H1 (cell line): ENCODE measurements around the gene KRT12. TPM values are rescaled to one million over a fixed set of nuclear protein-coding genes. Genes with fewer than 3 reads are reported as not detected.

ENCODE experiments used
- CTCF ChIA-PET: fragments of 300-600 bp; sonication (Branson Sonifier 250); formaldehyde crosslinking; loops from one replicate; lab custom pipeline; 2021; ENCODE audit not compliant: partially characterized antibody; lab: Charles Lee
- POLR2A ChIA-PET: fragments of 300-600 bp; sonication (Branson Sonifier 250); formaldehyde crosslinking; loops from one replicate; lab custom pipeline; 2021; ENCODE audit warnings: inconsistent platforms; ENCODE audit not compliant: partially characterized antibody; lab: Charles Lee
- DNase-seq, 2 experiments: peaks; one replicate each; pipeline versions ENCODE4 v3.0.0 to v3.0.0-alpha.2; 2010 to 2022; ENCODE audit warnings: low spot score in 2 of 2, low read depth in 1 of 2, mixed read lengths in 1 of 2
- FAIRE-seq: peaks from 2 replicates; lab custom pipeline; 2011; peaks lifted over from hg19 to GRCh38; lab: Jason Lieb, UNC
- H2AFZ ChIP-seq: 2 replicates; pipeline ENCODE4 v1.8.1; 2012; ENCODE audit warnings: low read length, inconsistent platforms
- H2AK5ac ChIP-seq: 2 replicates; pipeline ENCODE4 v1.6.1; 2013; ENCODE audit warnings: low read depth, low read length
- H2BK120ac ChIP-seq: replicated peaks from 2 replicates; pipeline ENCODE3; 2013; ENCODE audit warnings: low read depth, low read length, inconsistent platforms
- H2BK12ac ChIP-seq: 2 replicates; pipeline ENCODE4 v1.6.1; 2013; ENCODE audit warnings: low read depth, low read length
- H2BK15ac ChIP-seq: 2 replicates; pipeline ENCODE4 v1.6.1; 2013; ENCODE audit warnings: low read length
- H2BK20ac ChIP-seq: 2 replicates; pipeline ENCODE4 v1.6.1; 2013; ENCODE audit warnings: low read length
- H2BK5ac ChIP-seq: 2 replicates; pipeline ENCODE4 v1.6.1; 2013; ENCODE audit warnings: low read depth, low read length
- H3K14ac ChIP-seq: 2 replicates; pipeline ENCODE4 v1.6.1; 2013; ENCODE audit warnings: inconsistent platforms; ENCODE audit not compliant: insufficient read length
- H3K18ac ChIP-seq: 2 replicates; pipeline ENCODE4 v1.6.1; 2013; ENCODE audit warnings: low read length; ENCODE audit errors: extremely low read depth
- H3K23ac ChIP-seq: 2 replicates; pipeline ENCODE4 v1.6.1; 2013; ENCODE audit warnings: inconsistent platforms; ENCODE audit not compliant: insufficient read length
- H3K23me2 ChIP-seq: 2 replicates; pipeline ENCODE4 v1.6.1; 2013; ENCODE audit warnings: low read depth, low read length
- H3K27ac ChIP-seq: 2 replicates; pipeline ENCODE4 v1.6.1; 2011; ENCODE audit warnings: low read depth, low read length, inconsistent platforms
- H3K27me3 ChIP-seq, 4 experiments: replicated peaks in 1 of 4; 1 replicate in 1 of 4; 2 replicates in 3 of 4; pipeline versions ENCODE4 v1.6.1 to v1.8.1; 2011 to 2013; ENCODE audit warnings: low read length in 3 of 4, mild to moderate bottlenecking in 3 of 4, inconsistent platforms in 2 of 4, mixed read lengths in 2 of 4, moderate library complexity in 1 of 4; ENCODE audit not compliant: control insufficient read depth in 3 of 4, insufficient read depth in 3 of 4; ENCODE audit errors: extremely low read depth in 1 of 4
- H3K36me3 ChIP-seq, 4 experiments: 2 replicates each; pipeline versions ENCODE4 v1.6.1 to v1.8.1; 2011 to 2013; ENCODE audit warnings: mild to moderate bottlenecking in 4 of 4, low read length in 3 of 4, moderate library complexity in 2 of 4, control low read depth in 1 of 4, inconsistent platforms in 1 of 4; ENCODE audit not compliant: insufficient read depth in 4 of 4, control insufficient read depth in 2 of 4
- H3K4ac ChIP-seq: replicated peaks from 2 replicates; pipeline ENCODE3; 2013; ENCODE audit warnings: low read length, low read depth, mixed read lengths, inconsistent platforms; ENCODE audit not compliant: insufficient read length
- H3K4me1 ChIP-seq, 4 experiments: replicated peaks in 1 of 4; 1 replicate in 1 of 4; 2 replicates in 3 of 4; pipeline versions ENCODE4 v1.6.1 to v1.8.1; 2011 to 2013; ENCODE audit warnings: low read length in 3 of 4, inconsistent platforms in 2 of 4, mixed read lengths in 1 of 4; ENCODE audit not compliant: insufficient read depth in 4 of 4, control insufficient read depth in 3 of 4
- H3K4me2 ChIP-seq, 2 experiments: 2 replicates each; pipeline versions ENCODE4 v1.6.1 to v1.8.1; 2011 to 2013; ENCODE audit warnings: low read depth in 2 of 2, low read length in 2 of 2, control low read depth in 1 of 2, inconsistent platforms in 1 of 2, mild to moderate bottlenecking in 1 of 2; ENCODE audit not compliant: insufficient read depth in 1 of 2
- H3K4me3 ChIP-seq, 4 experiments: fragments of 200-600, 300-600 bp in 1 of 4; sonication (generic), shearing (Covaris generic), sonication (Bioruptor Twin) in 1 of 4; 2 replicates each; pipeline versions ENCODE4 v1.5.1 to v1.8.1; 2011 to 2016; ENCODE audit warnings: low read length in 4 of 4, low read depth in 3 of 4, control low read depth in 2 of 4, inconsistent platforms in 2 of 4, mild to moderate bottlenecking in 2 of 4, mixed read lengths in 1 of 4, moderate library complexity in 1 of 4; ENCODE audit not compliant: insufficient read depth in 2 of 4; ENCODE audit errors: extremely low read depth in 1 of 4
- H3K56ac ChIP-seq: replicated peaks from 2 replicates; pipeline ENCODE3; 2013; ENCODE audit warnings: low read depth, mild to moderate bottlenecking, mixed read lengths, low read length, inconsistent platforms; ENCODE audit not compliant: insufficient read length
- H3K79me1 ChIP-seq: 2 replicates; pipeline ENCODE4 v1.6.1; 2013; ENCODE audit warnings: low read depth, low read length, control low read depth
- H3K79me2 ChIP-seq, 2 experiments: 2 replicates each; pipeline versions ENCODE4 v1.6.1 to v1.8.1; 2012 to 2013; ENCODE audit warnings: low read length in 2 of 2, mild to moderate bottlenecking in 2 of 2, inconsistent platforms in 1 of 2; ENCODE audit not compliant: insufficient read depth in 2 of 2, control insufficient read depth in 1 of 2
- H3K9ac ChIP-seq, 4 experiments: replicated peaks in 1 of 4; 1 replicate in 1 of 4; 2 replicates in 3 of 4; pipeline versions ENCODE4 v1.6.1 to v1.8.1; 2011 to 2013; ENCODE audit warnings: low read depth in 3 of 4, low read length in 3 of 4, control low read depth in 2 of 4, mild to moderate bottlenecking in 2 of 4, moderate library complexity in 2 of 4, inconsistent platforms in 1 of 4; ENCODE audit errors: extremely low read depth in 1 of 4
- H3K9me3 ChIP-seq, 2 experiments: 2 replicates each; pipeline versions ENCODE4 v1.6.1 to v1.8.1; 2012 to 2013; ENCODE audit warnings: mild to moderate bottlenecking in 2 of 2, moderate library complexity in 2 of 2, control low read depth in 1 of 2, inconsistent platforms in 1 of 2, low read depth in 1 of 2, low read length in 1 of 2, mixed read lengths in 1 of 2; ENCODE audit not compliant: insufficient read depth in 2 of 2
- H4K20me1 ChIP-seq, 2 experiments: replicated peaks in 1 of 2; 2 replicates each; pipeline versions ENCODE3 to v1.8.1; 2011 to 2013; ENCODE audit warnings: inconsistent platforms in 2 of 2, low read length in 2 of 2, mild to moderate bottlenecking in 1 of 2; ENCODE audit not compliant: insufficient read depth in 2 of 2, control insufficient read depth in 1 of 2
- H4K5ac ChIP-seq: 2 replicates; pipeline ENCODE4 v1.6.1; 2013; ENCODE audit warnings: low read length, low read depth, mixed read lengths, inconsistent platforms; ENCODE audit not compliant: insufficient read length
- H4K8ac ChIP-seq: 2 replicates; pipeline ENCODE4 v1.8.0; 2013; ENCODE audit warnings: mild to moderate bottlenecking, moderate library complexity, low read length, inconsistent platforms; ENCODE audit not compliant: insufficient read depth; ENCODE audit errors: extremely low read depth
- H4K91ac ChIP-seq: replicated peaks from 2 replicates; pipeline ENCODE3; 2013; ENCODE audit warnings: low read length, mixed read lengths, inconsistent platforms; ENCODE audit not compliant: insufficient read length
- ASH2L ChIP-seq: fragments of 200-600, 300-600 bp; sonication (generic); IDR thresholded peaks from one replicate; pipeline ENCODE4 v1.7.1; 2017; ENCODE audit warnings: low read length
- CTCF ChIP-seq, 3 experiments: IDR thresholded peaks; 1 replicate in 2 of 3; 2 replicates in 1 of 3; pipeline versions ENCODE4 v1.5.1 to v1.6.1; 2011; ENCODE audit warnings: low read length in 3 of 3, mild to moderate bottlenecking in 3 of 3, inconsistent platforms in 2 of 3, low read depth in 1 of 3, moderate library complexity in 1 of 3; ENCODE audit not compliant: insufficient read depth in 1 of 3; ENCODE audit errors: control extremely low read depth in 1 of 3
- GABPA ChIP-seq: IDR thresholded peaks from 2 replicates; pipeline ENCODE4 v1.6.1; 2011; ENCODE audit warnings: mild to moderate bottlenecking, low read length, moderate library complexity, borderline replicate concordance; ENCODE audit not compliant: insufficient read depth
- JUND ChIP-seq: IDR thresholded peaks from 2 replicates; pipeline ENCODE4 v1.6.1; 2011; ENCODE audit warnings: mild to moderate bottlenecking, improper control_type of control experiment, low read length
- PHF8 ChIP-seq: fragments of 200-600 bp; sonication (generic); conservative IDR thresholded peaks from 2 replicates; pipeline ENCODE4 v1.7.1; 2012; ENCODE audit warnings: low read depth, mild to moderate bottlenecking, inconsistent platforms, low read length, moderate library complexity
- RXRA ChIP-seq: IDR thresholded peaks from 2 replicates; pipeline ENCODE4 v1.6.1; 2011; ENCODE audit warnings: low read depth, mild to moderate bottlenecking, low read length, moderate library complexity; ENCODE audit not compliant: insufficient read depth
- SIX5 ChIP-seq: IDR thresholded peaks from 2 replicates; pipeline ENCODE4 v1.6.1; 2011; ENCODE audit warnings: mild to moderate bottlenecking, low read depth, low read length
- SP1 ChIP-seq: IDR thresholded peaks from 2 replicates; pipeline ENCODE4 v1.6.1; 2011; ENCODE audit warnings: low read depth, low read length
- SUZ12 ChIP-seq: fragments of 200-600 bp; sonication (generic); IDR thresholded peaks from 2 replicates; pipeline ENCODE4 v1.6.1; 2012; ENCODE audit warnings: mild to moderate bottlenecking, inconsistent platforms, low read length, moderate library complexity, mixed read lengths
- WGBS, 2 experiments: shearing (Covaris generic) in 1 of 2; methylation state at CpG; one replicate each; pipeline versions ENCODE4 v1.1.6 to v1.1.7; 2013 to 2015; ENCODE audit warnings: low lambda C conversion rate in 2 of 2, mixed read lengths in 2 of 2, inconsistent platforms in 1 of 2, low coverage in 1 of 2, missing lambda C conversion rate in 1 of 2; ENCODE audit not compliant: insufficient replicate concordance in 2 of 2, insufficient coverage in 1 of 2, insufficient read length in 1 of 2; ENCODE audit errors: extremely low coverage in 1 of 2, missing lambda C conversion rate in 1 of 2; 5-methylcytosine and 5-hydroxymethylcytosine counted together
- polyA plus RNA-seq, 7 experiments: library from polyadenylated mRNA; depleted of rRNA in 3 of 7; stranded (reverse) in 5 of 7; unstranded in 2 of 7; fragments of >200 nt in 5 of 7; fragments of 200-250 nt in 2 of 7; gene quantifications; 1 replicate in 5 of 7; 2 replicates in 1 of 7; 4 replicates in 1 of 7; pipeline versions ENCODE4 v1.2.1 to v1.2.3, GENCODE V29; 2011 to 2013; ENCODE audit warnings: missing spikeins in 2 of 7, mixed read lengths in 2 of 7
- total RNA-seq: library from RNA; stranded (reverse); fragmentation: NEBNext Ultra II Directional; extraction: Animal tissue kit (Norgen Biotek cat#: 25700); gene quantifications from 2 replicates; pipeline ENCODE4 v1.2.1, GENCODE V29; 2021

The KRT12 gene
- total and polyA plus RNA-seq, 2 of the 8 experiments (the other 6 are each of a cell fraction or from before 2014, with no cell fraction given): not detected

GRCh38 chr17:40841246-40841645 lies 25.8 kb downstream of the KRT12 start:
- Histone ChIP-seq H3K4me2 (no peak overlapping the region), H4K8ac (no peak overlapping the region), H2BK15ac (no peak overlapping the region), H4K91ac (no peak overlapping the region), H3K14ac (no peak overlapping the region), H3K4ac (no peak overlapping the region), H3K27me3 (peaks cover 0 to 1% (median 0%) of the 10 kb centered on the region in 4 experiments; a peak in 1 of 7 replicates), H4K20me1 (no peaks in the 10 kb centered on the region), H3K79me1 (no peaks in the 10 kb centered on the region), H2AK5ac (no peak overlapping the region), H3K23ac (no peak overlapping the region), H3K4me1 (no peaks in the 10 kb centered on the region; a peak in 1 of 7 replicates), H3K23me2 (no peaks in the 10 kb centered on the region), H3K18ac (no peak overlapping the region), H2AFZ (no peak overlapping the region), H3K4me3 (no peak overlapping the region), H2BK12ac (no peak overlapping the region), H3K79me2 (no peaks in the 10 kb centered on the region), H3K36me3 (no peaks in the 10 kb centered on the region), H3K9me3 (no peaks in the 10 kb centered on the region), H2BK20ac (no peak overlapping the region), H2BK120ac (no peak overlapping the region), H3K9ac (no peak overlapping the region), H3K56ac (no peak overlapping the region), H2BK5ac (no peak overlapping the region), H4K5ac (no peak overlapping the region), H3K27ac (no peak overlapping the region)
- 77% methylated on average over 3 of the region's 3 CpGs; no CpG with 5 or more reads in 1 of the 2 experiments for WGBS, 2 experiments
- FAIRE-seq: no peak
- ChIA-PET POLR2A (no interaction called here), CTCF (interaction anchor here (1.0 to 2.3 kb wide), 2 partner anchors 11 to 15 kb away, joined by 4 to 7 read pairs; no protein-coding TSS in a partner anchor)
- no peak for TF ChIP-seq CTCF (IDR thresholded peaks at IDR 0.05; ENCODE audit: control extremely low read depth in 1 of 3, insufficient read depth in 1 of 3, low read depth in 1 of 3, low read length in 3 of 3)
- no peak for TF ChIP-seq RXRA
- TF ChIP-seq GABPA: no peak
- TF ChIP-seq SUZ12: no peak
- no peak for TF ChIP-seq SP1
- no peak for TF ChIP-seq PHF8
- no peak for TF ChIP-seq SIX5
- TF ChIP-seq ASH2L: no peak
- no peak for TF ChIP-seq JUND
- DNase-seq: no peak
